ENCODE results near the gene MARCHF3.

- TF ChIP-seq ARNTL (CRISPR knock-in tag; IDR thresholded peaks at IDR 0.05; ENCODE audit: borderline replicate concordance, low read depth) = no peak
- TF ChIP-seq PATZ1 (CRISPR knock-in tag; IDR thresholded peaks at IDR 0.05; ENCODE audit: borderline replicate concordance) = no peak
- no peak for TF ChIP-seq ESRRG (CRISPR knock-in tag; IDR thresholded peaks at IDR 0.05)
- no peak for TF ChIP-seq ZNF8 (CRISPR knock-in tag; IDR thresholded peaks at IDR 0.05)
- no peak for TF ChIP-seq RARB (CRISPR knock-in tag; IDR thresholded peaks at IDR 0.05)
- no peak for TF ChIP-seq ZFP3 (CRISPR knock-in tag; IDR thresholded peaks at IDR 0.05)
- no peak for TF ChIP-seq GLIS3 (CRISPR knock-in tag; IDR thresholded peaks at IDR 0.05)
- TF ChIP-seq TOX (CRISPR knock-in tag; IDR thresholded peaks at IDR 0.05; ENCODE audit: borderline replicate concordance) = no peak
- TF ChIP-seq POU6F1 (CRISPR knock-in tag; IDR thresholded peaks at IDR 0.05; ENCODE audit: borderline replicate concordance, low read depth) = no peak
- TF ChIP-seq CSDC2 (CRISPR knock-in tag; IDR thresholded peaks at IDR 0.05) = no peak
- no peak for TF ChIP-seq ZFP30 (CRISPR knock-in tag; IDR thresholded peaks at IDR 0.05)
- TF ChIP-seq CSRNP3 (CRISPR knock-in tag; IDR thresholded peaks at IDR 0.05) = no peak
These were observed 148.3 kb downstream of the MARCHF3 start for GRCh38 chr5:126881821-126882600.
